HG03064 (cell line): ENCODE measurements around the gene SYT4.
"Not testable (repeated sequence)": the region's sequence is repeated elsewhere in the genome, so short reads cannot be mapped to it uniquely, and the experiment has no call there.

ENCODE experiments used
- ATAC-seq: cut with Tn5 transposase; IDR thresholded peaks from one replicate; pipeline ENCODE4 v1.9.1; 2021; ENCODE audit warnings: low read depth; ENCODE audit not compliant: unreplicated experiment

Gene SYT4

GRCh38 chr18:43277164-43277600 lies at the start of gene SYT4:
TSS of gene SYT4 (minus strand) at chr18:43277490. CDS start at chr18:43277281, 209 bp downstream.
- no peak for ATAC-seq

- no peak for ATAC-seq
These were observed 44.8 kb upstream of the SYT4 start for GRCh38 chr18:43322132-43322531.

DNA sequence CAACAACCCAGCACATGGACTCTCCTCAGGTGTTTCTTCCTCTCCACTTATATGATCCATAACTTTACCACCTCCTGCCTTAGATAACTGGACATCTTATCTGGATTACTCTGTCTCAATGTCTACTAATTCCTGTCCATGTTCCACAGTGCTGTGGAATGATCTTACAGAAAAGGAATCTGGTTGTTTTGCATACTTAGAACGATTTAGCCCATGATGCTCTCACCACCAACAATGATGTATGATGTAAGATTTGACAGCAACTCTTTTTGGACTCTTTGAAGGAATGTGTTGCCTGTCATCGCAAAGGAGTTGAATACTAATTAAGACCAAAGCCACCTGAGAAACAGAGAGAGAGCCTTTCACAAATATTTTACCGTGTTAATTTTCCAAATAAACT lies 37.7 kb upstream of the SYT4 start:
- no peak for ATAC-seq

DNA sequence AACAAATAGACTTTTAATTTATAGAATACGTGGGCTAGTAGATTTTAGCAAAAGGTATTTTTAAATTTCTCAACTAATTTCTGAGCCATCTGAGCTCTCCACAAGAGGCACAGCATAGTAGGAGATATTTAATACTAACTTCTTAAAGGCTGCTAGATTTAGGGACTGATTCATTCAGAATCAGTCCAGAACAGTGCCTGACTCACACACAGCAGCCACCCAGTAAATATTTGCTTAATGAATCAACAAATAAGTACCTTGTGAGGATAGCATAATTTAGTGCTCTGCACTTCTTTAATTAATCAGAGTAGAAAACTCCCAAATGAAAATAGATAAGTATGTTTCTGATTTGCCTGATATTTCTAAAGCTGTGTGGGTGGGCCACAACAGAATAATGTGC lies 35.6 kb upstream of the SYT4 start:
- no peak for ATAC-seq

DNA sequence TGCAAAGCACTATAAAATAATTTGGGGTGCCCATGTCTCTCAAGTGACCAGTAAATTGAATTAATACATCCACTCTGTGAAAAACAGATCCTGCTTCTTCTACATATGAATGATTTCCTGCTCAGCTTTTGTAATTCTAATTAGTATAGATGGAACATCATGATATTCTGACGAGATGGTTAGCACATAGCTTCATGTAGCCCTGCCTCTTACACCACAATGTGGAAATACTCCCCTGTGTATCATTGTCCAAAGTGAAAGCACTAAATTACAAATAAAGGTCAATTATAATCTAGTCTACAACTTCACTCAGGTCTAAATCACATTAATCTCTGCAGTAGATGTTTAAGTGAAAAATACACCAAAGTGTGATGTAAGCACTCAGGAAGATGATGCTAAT lies 32.9 kb upstream of the SYT4 start:
- no peak for ATAC-seq

DNA sequence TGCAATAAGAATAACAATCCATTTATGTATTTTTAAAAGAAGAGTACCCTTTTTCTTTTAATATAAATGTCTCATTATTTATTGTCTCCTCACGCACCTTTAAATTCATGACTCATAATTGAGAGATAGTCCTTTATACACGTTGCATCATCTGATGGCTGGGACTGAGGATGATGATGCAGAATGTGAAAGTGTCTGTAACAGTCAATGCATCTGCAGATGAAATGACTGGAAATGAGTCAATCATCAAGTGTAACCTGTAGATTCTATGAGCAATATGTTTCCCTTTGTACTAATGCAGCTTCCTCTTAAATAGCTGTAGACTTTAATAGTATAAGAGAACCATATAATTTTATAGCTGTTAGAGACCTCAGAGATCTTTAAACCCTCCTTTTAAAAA lies 26.1 kb upstream of the SYT4 start:
- no peak for ATAC-seq

DNA sequence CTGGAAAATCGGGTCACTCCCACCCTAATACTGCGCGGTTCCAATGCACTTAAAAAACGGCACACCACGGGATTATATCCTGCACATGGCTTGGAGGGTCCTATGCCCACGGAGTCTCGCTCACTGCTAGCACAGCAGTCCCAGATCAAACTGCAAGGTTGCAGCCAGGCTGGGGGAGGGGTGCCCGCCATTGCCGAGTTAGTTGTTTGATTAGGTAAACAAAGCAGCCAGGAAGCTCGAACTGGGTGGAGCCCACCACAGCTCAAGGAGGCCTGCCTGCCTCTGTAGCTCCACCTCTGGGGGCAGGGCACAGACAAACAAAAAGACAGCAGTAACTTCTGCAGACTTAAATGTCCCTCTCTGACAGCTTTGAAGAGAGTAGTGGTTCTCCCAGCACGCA lies 8.9 kb upstream of the SYT4 start:
- not testable (repeated sequence) for ATAC-seq

DNA sequence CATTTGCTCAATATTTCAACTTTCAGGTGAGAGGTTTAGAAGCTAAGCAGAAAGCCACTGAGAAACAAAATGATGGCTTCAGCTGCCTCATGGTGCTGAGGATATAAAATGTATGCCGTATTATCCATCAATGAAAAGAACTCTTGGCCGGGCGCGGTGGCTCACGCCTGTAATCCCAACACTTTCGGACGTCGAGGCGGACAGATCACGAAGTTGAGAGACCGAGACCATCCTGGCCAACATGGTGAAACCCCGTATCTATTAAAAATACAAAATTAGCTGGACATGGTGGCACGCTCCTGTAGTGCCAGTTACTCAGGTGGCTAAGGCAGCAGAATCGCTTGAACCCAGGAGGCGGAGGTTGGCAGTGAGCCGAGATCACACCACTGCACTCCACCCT lies 6.0 kb upstream of the SYT4 start:
- ATAC-seq: no peak

GRCh38 chr18:43279015-43279744 lies 1.9 kb upstream of the SYT4 start:
- ATAC-seq: no peak

GRCh38 chr18:43278355-43278754 lies 1.1 kb upstream of the SYT4 start:
- no peak for ATAC-seq

- no peak for ATAC-seq
These were observed 799 bp downstream of the SYT4 start for GRCh38 chr18:43276491-43276890.

GRCh38 chr18:43275546-43275945 lies 1.7 kb downstream of the SYT4 start:
- ATAC-seq: no peak

DNA sequence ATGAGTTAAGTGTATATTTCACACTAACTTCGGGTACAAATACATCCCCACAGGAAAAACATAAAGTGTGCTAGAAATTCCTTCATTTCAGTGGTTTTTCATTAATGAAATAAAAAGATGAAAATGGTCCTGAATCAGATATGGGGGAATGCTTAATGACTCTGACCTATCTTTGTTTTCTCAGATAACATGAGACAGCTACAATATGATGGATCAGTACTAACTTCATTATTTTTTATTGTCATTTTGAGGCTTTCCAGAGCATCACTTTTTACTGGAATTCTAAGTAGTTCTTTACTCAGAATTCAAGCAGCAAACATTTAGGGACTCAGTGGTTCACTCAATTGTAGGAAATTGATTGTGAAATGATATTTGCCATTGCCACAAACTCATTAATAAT lies 2.8 kb downstream of the SYT4 start:
- no peak for ATAC-seq

DNA sequence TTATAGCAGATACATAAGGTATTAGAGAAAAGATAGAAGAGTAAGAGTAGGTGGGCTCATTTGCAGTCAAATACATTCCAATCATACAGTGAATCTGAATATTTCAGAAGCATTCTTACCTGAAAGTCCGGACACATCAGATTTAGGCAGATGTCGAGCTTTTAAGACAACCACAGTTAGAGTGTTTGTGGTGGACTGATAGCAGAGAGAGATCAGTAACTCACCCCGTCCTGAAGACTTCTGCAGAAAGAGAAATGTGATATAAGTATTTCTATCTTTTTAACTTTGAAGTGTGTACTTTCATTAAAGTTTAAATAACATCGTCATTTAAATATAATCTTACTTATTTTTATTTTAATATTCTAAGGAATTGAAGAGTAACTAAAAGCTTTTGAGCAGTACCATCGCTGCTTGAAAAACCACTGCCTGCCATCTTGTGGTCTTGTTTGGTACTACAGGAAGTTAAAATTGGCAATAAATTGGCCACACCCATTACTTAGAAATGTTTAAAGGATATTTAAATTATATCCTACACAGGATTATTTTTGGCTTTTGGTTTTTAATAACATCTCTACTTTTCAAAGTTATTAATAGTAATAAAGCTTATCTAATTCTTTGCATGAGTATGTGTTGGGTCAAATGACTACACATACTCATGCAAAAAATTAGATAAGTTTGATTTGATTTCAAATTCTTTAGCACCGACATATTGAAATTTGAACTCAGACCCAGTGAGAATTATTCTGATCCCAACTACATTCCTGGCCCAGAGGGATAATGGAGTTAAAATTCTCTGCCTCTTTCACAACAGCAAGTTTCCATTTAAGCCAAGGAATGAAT lies 5.5 kb downstream of the SYT4 start:
- no peak for ATAC-seq

DNA sequence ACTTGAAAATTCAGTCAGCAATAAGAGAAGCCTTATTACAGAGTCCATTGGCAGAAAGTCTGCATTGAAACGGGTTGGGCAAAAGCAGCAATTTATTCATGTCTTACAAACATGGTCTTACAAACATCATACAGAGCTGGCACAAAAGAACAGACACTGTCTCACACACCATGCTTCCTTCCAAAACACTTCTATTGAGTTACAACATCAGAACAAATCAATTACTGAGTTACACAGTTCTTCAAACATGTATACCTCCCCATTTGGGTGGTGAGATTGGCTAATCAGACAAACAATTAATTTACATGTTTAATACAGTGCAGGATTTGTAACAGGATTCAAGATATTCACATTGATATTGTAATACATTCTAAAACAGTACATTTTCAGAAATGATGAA lies 9.5 kb downstream of the SYT4 start:
- ATAC-seq: no peak

- no peak for ATAC-seq
These were observed 11.8 kb downstream of the SYT4 start for GRCh38 chr18:43265465-43265864.

- ATAC-seq: no peak
These were observed 28.6 kb downstream of the SYT4 start for GRCh38 chr18:43248610-43249249.

- ATAC-seq: no peak
These were observed 29.3 kb downstream of the SYT4 start for GRCh38 chr18:43247944-43248343.

DNA sequence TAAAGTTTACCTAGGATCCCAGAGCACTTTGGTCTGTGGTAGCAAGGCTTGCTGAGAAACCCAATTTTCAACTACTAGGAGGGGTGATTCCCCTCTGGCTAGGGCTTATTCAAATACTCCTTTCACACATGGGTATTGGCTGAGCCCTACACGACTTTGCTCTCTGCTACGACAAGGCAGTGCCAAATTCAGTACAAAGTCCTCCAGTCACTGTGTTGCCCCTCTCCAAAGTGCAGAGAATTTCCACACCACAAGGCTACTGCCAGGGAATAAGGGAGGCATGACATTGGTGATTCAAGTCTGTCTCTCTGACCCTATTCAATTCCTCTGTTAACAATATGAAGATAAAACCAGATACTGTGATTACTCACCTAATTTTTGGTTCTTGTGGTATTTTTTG lies 38.9 kb downstream of the SYT4 start:
- no peak for ATAC-seq

- no peak for ATAC-seq
These were observed 40.4 kb downstream of the SYT4 start for GRCh38 chr18:43236921-43237320.

GRCh38 chr18:43234889-43235288 lies 42.4 kb downstream of the SYT4 start:
- no peak for ATAC-seq
